Measurements from ENCODE around the gene PIP4K2A. TPM values are rescaled to one million over a fixed set of nuclear protein-coding genes. Genes with fewer than 3 reads are reported as not detected.

Gene PIP4K2A
- total and polyA plus RNA-seq, 2 of the 8 experiments (the other 6 are each of a cell fraction or from before 2014, with no cell fraction given), result 19.0 to 60.9 TPM

- H3K18ac ChIP-seq (ENCODE audit: extremely low read depth, low read length), result no peak overlapping the region
- TF ChIP-seq HDAC6 (IDR thresholded peaks at IDR 0.05; ENCODE audit: low read depth, low read length), result no peak
- H2BK12ac ChIP-seq (ENCODE audit: low read depth, low read length), result no peak overlapping the region
- no peak overlapping the region for H4K91ac ChIP-seq (replicated peaks; ENCODE audit: insufficient read length, low read length)
- H2BK5ac ChIP-seq (ENCODE audit: low read depth, low read length), result no peak overlapping the region
- no peak overlapping the region for H2BK120ac ChIP-seq (replicated peaks; ENCODE audit: low read depth, low read length)
- peaks cover 11 to 24% (median 16%) of the 10 kb centered on the region in 4 experiments for H3K4me1 ChIP-seq (replicated peaks in 1 of 4; ENCODE audit: control insufficient read depth in 3 of 4, insufficient read depth in 4 of 4, low read length in 3 of 4)
- H3K4ac ChIP-seq (replicated peaks; ENCODE audit: insufficient read length, low read depth, low read length), result no peak overlapping the region
- DNase-seq (ENCODE audit: low read depth in 1 of 2, low spot score in 2 of 2) (no peak), FAIRE-seq (no peak)
- H3K4me3 ChIP-seq (ENCODE audit: extremely low read depth in 1 of 4, insufficient read depth in 2 of 4, low read depth in 3 of 4, low read length in 4 of 4), result no peak overlapping the region
- no peak overlapping the region for H4K8ac ChIP-seq (ENCODE audit: extremely low read depth, insufficient read depth, low read length)
- H3K56ac ChIP-seq (replicated peaks; ENCODE audit: insufficient read length, low read depth, low read length), result no peak overlapping the region
- H2BK20ac ChIP-seq (ENCODE audit: low read length), result no peak overlapping the region
- H3K79me2 ChIP-seq (ENCODE audit: control insufficient read depth in 1 of 2, insufficient read depth in 2 of 2, low read length in 2 of 2), result peaks cover 5 to 99% of the 10 kb centered on the region in 2 experiments
- H3K36me3 ChIP-seq (ENCODE audit: control insufficient read depth in 2 of 4, insufficient read depth in 4 of 4, low read length in 3 of 4), result no peaks in the 10 kb centered on the region
- H3K14ac ChIP-seq (ENCODE audit: insufficient read length), result no peak overlapping the region
- POLR2A ChIA-PET (ENCODE audit: partially characterized antibody), result interaction anchor here (0.6 kb wide), 1 partner anchor 10 kb away, joined by 3 read pairs; no protein-coding TSS in a partner anchor
- no peaks in the 10 kb centered on the region for H3K23me2 ChIP-seq (ENCODE audit: low read depth, low read length)
- H3K9ac ChIP-seq (replicated peaks in 1 of 4; ENCODE audit: extremely low read depth in 1 of 4, low read depth in 3 of 4, low read length in 3 of 4), result no peak overlapping the region
- peaks cover 8% of the 10 kb centered on the region; the same call in 1 of the 2 replicates for H3K79me1 ChIP-seq (ENCODE audit: low read depth, low read length)
- H2AFZ ChIP-seq (ENCODE audit: low read length), result no peak overlapping the region
- CTCF ChIA-PET (ENCODE audit: partially characterized antibody), result interaction anchor here (0.7 to 0.9 kb wide), 2 partner anchors 25 to 65 kb away, joined by 3 read pairs; no protein-coding TSS in a partner anchor
- H3K27me3 ChIP-seq (replicated peaks in 1 of 4; ENCODE audit: control insufficient read depth in 3 of 4, extremely low read depth in 1 of 4, insufficient read depth in 3 of 4, low read length in 3 of 4), result no peaks in the 10 kb centered on the region
- H3K23ac ChIP-seq (ENCODE audit: insufficient read length), result no peak overlapping the region
- no peak overlapping the region for H2BK15ac ChIP-seq (ENCODE audit: low read length)
- WGBS, 2 experiments (ENCODE audit: extremely low coverage in 1 of 2, insufficient coverage in 1 of 2, insufficient read length in 1 of 2, insufficient replicate concordance in 2 of 2, low coverage in 1 of 2, low lambda C conversion rate in 2 of 2, missing lambda C conversion rate in 1 of 2), result 90% methylated on average over 1 of the region's 1 CpG; no CpG with 5 or more reads in 1 of the 2 experiments
- no peaks in the 10 kb centered on the region for H3K9me3 ChIP-seq (ENCODE audit: insufficient read depth in 2 of 2, low read depth in 1 of 2, low read length in 1 of 2)
- H4K5ac ChIP-seq (ENCODE audit: insufficient read length, low read depth, low read length), result no peak overlapping the region
- H3K27ac ChIP-seq (ENCODE audit: low read depth, low read length), result no peak overlapping the region
- no peak overlapping the region for H3K4me2 ChIP-seq (ENCODE audit: insufficient read depth in 1 of 2, low read depth in 2 of 2, low read length in 2 of 2)
- no peak overlapping the region for H2AK5ac ChIP-seq (ENCODE audit: low read depth, low read length)
- peaks cover 0 to 5% of the 10 kb centered on the region in 2 experiments for H4K20me1 ChIP-seq (replicated peaks in 1 of 2; ENCODE audit: control insufficient read depth in 1 of 2, insufficient read depth in 2 of 2, low read length in 2 of 2)
These were observed 37.9 kb downstream of the PIP4K2A start for GRCh38 chr10:22676435-22676834.

Measured in H1 (cell line).